Omental fat pad (tissue), 4 donors: ENCODE data around the gene GULP1. TPM values are rescaled to one million over a fixed set of nuclear protein-coding genes. Genes with fewer than 3 reads are reported as not detected.

ENCODE experiments used
- small RNA-seq: library from RNA; depleted of rRNA; stranded (forward); fragments of <200 nt; gene quantifications from one replicate; pipeline ENCODE3, GENCODE V24; 2016
- total RNA-seq, 4 donors: library from RNA; depleted of rRNA; stranded (reverse); fragments of >200 nt; gene quantifications; one replicate each; pipeline ENCODE4 v1.1.0, GENCODE V29; 2016

GULP1 gene
- total RNA-seq, 4 donors from 2014 or later = 14.1 to 31.5 (median 16.5) TPM

Small RNA genes within 50 kb of the gene (small RNA-seq; reads per million reads assigned to genes)
- gene MIR561 = not detected
- not detected for gene RNA5SP114
